NOMO-1 treated with DMSO at 0.1 percent for 48 hours (cell line): ENCODE data around the gene TMEM69.
"Not testable (repeated sequence)": the region's sequence is repeated elsewhere in the genome, so short reads cannot be mapped to it uniquely, and the experiment has no call there.

Source experiments
- DNase-seq: peaks from one replicate; lab custom pipeline; 2025; ENCODE audit not compliant: unreplicated experiment; lab: John Stamatoyannopoulos, UW

Gene TMEM69

DNA sequence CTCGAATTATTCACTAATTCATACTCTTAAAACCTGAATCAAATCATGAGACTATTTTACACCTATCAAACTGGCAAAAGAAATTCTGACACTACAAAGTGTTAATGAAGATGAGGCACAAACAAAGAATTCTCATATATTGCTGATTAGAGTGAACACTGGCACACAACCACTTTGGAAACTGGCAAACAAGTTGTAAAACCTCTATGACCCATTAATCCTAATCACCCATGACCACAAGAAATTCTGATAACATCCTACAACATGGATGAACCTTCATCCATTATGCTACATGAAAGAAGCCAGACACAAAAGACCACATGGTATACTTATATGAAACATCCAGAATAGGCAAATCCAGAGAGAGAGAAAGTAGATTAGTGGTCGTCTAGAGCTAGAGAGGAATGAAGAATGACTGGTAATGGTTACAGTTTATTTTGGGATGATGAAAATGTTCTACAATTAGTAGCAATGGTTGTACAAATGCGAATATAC is 10.2 kb upstream of the TMEM69 start:
- no peak for DNase-seq

DNA sequence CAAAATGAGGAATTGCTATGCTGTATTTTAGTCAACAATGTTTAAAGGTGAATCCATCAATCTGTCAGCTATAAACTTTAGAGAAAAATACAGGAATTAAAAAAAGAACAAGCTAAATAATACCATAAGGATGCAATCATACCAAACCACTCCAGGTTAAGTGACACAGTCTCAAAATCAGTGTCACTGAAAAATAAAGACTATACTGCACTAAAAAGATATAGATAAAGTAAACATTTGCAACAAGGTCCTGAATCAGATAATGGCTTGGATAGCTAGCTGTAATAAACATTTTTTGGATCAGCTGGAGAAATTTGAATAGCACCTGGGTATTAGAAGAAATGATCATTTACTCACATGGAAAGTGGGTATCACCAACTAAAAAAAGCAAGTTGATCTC is 9.5 kb upstream of the TMEM69 start:
- no peak for DNase-seq

DNA sequence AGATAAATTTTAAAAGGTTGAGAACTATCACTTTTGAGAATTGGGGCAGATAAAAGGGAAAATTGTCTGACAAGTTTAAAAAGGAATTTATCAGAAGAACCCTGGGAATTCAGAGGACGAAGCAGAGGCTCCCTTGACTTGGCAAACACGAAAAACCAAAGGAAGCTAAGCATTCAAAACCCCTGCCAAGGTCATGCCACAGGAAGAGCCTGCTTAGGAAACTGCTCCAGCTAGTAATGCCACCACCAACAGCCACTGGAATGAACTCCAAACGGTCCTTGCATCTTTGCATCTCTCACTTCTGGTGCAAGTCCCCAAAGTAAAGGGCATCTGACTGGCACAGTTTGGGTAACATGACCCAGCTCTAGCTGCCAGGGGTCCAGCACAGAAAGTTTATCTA is 8.9 kb upstream of the TMEM69 start:
- DNase-seq = no peak

DNA sequence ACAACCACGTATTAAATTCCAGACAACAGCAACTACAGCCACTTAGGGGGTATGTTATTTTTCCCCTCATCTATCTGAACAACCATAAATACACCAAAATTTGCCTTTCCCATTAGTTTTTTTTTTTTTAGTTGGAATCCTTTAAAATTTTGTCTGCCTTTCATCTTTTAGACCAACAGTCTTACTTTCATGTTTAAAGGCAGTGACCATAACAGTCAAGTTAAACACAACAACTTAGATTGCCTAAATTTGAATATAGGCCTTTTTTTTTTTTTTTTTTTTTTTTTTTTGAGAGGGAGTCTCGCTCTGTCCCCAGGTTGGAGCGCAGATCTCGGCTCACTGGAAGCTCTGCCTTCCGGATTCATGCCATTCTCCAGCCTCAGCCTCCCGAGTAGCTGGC is 5.0 kb upstream of the TMEM69 start:
- no peak for DNase-seq

DNA sequence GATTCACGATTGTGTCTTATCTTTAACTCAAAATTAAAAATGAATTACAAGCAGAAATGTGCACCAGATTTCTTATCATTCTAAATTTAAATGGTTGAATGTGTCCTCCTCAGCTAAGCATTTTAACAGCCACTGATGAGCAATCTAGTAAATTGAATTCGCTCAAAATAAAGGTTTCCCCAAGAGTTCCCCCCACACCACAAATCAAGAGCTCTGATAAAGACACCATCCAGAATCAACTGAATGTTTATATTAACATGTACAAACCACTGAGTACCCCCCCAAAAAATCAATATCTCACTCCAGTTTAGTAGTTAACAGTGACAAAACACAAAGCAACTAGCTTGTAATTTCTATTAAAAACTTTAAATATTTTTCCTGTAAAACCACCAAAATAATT is 3.6 kb upstream of the TMEM69 start:
- no peak for DNase-seq

DNA sequence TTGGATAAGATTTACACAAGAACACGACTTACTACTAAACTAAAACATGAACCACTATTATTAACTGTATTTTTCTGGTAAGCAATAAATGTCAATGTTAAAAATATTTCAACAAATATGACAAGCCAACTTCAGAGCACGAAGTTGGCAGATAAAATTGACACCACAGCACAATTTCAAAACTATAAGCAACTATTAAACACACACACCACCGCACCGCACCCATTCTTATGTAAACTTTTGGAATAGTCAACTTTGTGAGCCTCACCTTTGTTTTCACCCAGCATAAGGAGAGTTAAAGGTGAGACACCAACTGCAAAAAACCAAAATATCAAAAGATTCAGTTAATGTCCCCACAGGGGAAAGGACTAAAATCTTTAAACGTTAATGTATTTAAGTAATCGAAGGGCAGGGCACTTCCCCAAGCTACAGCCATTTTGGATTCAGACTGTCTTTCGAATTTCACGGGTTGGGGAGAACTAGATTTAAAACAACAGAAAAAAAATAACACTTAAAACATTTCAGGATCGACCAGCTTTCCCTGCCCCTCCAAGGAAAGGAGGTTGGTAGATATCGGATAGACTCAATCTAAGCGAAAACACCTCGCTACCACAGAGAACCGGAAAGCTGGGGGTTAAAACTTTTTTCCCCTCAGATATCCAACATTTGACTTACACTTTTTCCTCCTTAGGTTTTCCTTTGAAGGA is 2.5 kb upstream of the TMEM69 start:
- DNase-seq = peak; percentile 41

DNA sequence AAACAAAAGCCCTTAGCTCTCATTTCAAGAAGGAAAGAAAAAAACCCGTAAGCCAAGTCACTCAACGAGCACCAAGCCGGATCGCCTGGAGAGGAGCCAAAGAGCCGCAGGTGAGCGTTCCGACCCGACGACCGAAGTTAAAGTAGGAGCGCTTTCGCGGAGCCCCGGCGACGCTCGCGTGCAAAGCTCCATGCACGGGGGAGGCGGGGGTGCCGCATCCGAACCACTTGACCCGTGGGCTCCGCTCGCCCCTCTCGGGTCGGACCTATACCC is 2.0 kb upstream of the TMEM69 start:
- peak; percentile 37 for DNase-seq

DNA sequence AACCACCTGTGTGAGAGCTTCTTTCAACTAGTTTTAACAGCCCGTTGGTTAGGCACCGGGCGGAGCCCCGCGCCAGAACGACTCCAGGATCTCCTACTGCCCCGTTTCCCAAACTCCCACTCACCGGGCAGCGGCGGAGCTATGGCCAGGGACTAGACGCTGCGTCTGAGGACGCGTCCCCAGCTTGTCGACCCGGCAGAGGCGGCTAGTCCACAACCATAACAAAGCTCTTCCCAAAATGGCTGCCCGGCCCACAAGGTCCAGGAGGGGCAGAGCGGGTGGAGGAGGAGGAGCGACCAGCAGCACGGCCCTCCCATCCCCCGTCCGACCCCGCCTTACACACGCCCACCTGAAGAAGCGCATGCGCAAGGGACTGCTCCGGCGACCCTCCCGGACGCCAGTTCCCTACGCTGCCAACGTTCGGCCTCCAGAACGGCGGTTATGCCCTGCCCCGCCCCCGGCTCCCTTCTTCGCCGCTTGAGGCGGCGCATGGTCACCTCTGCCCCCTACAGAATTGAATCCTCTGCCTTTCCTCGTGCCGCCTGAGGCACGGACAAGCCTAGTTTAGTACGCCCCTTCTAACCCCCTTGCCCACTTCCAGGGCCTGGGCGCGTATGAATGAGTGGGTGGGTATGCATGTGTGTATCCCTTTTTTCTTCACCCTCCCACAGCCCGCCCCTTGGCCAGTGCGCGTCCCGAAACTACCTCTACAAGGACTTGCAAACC is 1.5 kb upstream of the TMEM69 start, which contains the start of gene GPBP1L1:
Gene GPBP1L1 (minus strand): TSS at position 246 of the 726 bp plus-strand sequence. CDS start 27,446 bp downstream, outside the sequence.
- peak; percentile 96 for DNase-seq

DNA sequence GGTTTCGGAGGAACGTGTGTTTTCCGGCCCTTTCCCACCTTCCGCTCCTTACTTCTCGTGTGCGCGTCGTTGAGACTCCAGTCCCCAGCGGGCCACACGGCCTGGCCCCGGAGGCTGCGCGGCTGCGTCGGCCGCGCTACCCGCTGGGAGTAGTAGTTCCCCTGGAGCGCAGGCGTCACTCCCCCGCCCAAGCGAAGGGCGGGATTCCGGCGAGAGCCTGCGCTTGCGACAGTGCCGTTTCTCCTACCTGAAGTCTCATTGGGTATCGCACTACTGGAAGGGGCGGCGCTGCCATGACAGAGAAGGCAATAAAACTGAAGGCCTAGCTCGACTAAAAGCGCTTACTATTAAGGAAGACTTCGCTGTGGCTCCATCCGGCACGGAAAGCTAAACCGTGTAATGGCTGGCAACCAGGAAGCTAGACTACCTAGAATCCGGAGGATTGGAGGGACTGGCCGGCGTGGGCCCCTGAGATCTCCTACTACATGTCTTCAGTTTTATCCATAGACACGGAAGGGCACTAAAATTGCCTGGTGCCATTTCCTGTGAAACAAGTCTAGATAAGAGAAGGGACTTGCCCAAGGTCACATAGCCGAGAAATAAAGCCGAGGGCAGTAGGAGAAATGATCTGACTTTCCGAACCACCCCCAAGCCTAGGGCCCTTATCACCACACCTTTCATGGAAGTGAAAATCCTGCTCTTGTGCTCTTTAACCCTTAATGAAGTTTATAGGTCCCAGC is 797 bp upstream of the TMEM69 start:
- DNase-seq = peak; percentile 99

DNA sequence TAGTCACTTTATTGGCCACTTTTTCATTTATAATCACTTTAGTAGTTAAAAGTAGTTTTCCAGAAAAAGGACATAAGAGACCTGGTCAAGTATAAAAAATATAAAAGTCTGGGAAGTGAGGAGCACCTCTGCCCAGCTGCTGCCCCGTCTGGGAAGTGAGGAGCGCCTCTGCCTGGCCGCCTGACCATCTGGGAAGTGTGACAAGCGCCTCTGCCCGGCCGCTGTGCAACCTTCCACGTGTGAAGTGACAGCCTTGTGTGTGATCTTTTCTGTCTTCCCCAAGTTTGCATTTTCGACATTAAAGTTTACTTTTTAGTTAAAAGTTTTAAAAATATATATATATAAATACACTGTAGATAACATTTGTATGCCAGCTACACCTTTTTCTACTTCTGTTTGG is 5.8 kb downstream of the TMEM69 start:
- not testable (repeated sequence) for DNase-seq

DNA sequence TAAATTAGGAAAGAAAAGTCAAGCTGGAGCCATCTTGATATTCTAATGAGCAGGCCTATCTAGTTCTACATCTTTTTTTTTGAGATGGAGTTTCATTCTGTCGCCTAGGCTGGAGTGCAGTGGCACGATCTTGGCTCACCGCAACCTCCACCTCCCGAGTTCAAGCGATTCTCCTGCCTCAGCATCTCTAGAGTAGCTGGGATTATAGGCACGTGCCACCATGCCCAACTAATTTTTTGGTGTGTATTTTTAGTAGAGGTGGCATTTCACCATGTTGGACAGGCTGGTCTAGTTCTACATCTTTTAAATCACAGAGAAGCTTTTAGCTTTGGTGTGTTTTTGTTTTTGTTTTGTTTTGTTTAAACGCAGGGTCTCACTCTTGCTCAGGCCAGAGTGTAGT is 6.8 kb downstream of the TMEM69 start:
- no peak for DNase-seq

DNA sequence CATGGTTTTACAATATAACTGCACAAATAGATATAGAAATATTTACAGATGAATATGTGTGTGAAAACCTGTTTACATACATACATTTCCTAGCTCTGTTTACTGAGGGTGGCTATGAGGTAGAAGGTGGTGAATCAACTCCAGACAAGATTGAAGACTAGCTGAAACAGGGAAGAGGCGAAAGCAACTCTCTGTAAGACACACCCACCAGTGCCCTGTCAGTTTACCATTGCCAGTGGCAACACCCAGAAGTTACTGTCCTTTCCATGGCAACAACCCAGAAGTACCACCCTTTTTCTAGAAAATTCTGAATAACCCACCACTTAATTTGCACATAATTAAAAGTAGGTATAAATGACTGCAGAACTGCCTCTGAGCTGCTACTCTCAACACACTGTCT is 16.7 kb downstream of the TMEM69 start:
- no peak for DNase-seq

DNA sequence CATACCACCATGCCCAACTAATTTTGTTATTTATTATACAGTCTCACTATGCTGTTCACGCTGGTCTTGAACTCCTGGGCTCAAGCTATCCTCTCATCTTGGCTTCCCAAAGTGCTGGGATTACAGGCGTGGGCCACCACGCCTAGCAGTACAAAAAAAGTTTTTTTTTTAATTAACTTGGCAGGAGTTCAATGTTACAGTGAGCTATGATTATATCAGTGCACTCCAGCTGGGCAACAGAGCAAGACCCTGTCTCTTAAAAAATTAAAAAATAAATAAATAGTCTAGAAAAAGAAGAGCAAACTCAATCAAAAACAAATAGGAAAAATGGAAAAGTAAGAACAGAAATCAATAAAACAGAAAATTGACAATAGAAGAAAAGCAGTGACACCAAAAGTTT is 25.7 kb downstream of the TMEM69 start:
- no peak for DNase-seq

DNA sequence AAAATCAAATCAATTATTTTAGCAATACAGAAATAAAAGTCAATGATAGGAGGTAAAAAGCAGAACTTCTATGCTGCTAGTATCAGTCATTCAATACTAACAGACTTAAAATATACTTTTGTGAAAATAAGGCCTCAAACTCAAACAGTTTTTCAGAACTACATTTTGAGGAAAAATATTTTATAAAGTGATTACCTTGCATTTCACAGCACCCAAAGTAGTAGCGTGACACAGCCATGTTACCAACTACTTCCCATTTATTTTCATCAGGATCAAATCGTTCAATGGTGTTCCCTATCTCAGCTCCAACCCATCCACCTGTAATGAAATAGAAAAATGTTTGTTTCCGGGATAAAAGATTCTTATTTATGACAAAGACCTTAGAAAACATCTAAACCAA is 28.7 kb downstream of the TMEM69 start:
- no peak for DNase-seq

DNA sequence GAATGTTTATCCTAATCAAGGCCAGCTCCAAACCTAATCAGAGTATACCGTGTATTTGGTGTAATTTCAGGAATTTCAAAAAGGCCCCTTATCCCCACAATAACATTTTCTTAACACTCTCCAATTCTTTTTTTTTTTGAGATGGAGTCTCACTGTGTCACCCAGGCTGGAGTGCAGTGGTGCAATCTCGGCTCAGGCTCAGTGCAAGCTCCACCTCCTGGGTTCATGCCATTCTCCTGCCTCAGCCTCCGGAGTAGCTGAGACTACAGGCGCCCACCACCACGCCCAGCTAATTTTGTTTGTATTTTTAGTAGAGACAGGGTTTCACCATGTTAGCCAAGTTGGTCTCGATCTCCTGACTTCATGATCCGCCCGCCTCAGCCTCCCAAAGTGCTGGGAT is 29.4 kb downstream of the TMEM69 start:
- DNase-seq = not testable (repeated sequence)

DNA sequence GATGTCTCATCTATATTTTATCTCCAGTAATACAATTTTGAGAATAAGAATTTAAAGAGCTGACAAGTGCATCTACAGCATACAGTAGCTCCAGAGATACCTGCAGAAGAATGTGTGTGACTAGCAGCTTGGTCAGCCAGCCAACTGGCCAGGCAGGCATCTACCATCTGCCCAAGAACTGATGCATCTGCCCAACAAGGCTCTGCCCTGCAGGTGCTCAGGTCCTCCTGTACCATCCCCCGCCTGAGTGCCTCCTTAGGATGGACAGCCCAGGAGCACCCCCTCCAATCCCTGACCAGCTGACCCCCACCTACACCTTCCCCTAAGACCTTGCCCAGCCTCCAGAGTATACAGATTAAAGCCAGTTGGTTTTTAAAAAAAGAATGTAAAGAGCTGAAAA is 30.3 kb downstream of the TMEM69 start:
- no peak for DNase-seq

DNA sequence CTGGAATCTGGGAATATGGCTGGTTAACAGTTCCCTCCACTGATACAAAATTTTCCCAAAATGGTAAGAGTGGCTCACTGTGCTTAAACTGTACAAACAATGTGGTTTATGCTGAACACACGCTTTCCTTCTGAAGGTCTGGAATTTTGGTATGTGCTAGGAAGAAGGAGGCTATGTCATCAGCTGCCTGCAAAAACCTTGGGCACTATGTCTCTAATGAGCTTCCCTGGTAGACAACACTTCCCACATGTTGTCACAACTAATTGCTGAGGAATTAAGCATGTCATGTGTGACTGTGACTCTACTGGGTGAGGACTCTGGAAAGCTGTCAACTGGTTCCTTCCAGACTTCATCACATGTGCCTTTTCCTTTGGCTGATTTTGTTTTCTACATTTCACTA is 33.2 kb downstream of the TMEM69 start:
- DNase-seq = no peak

DNA sequence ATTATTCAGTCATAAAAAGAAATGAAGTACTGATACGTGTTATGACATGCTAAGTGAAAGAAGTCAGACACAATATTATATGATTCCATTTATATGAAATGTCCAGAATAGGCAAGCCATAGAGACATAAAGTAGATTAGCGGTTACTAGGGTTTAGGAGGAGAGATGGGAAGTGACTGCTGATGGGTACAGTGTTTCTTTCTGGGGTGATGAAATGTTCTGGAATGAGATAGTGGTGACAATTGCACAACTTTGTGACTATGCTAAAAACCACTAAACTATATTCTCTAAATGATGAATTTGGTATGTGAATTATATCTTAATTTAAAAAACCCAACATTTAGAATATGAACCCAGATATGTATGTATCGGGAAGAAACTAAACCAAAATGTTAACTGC is 34.8 kb downstream of the TMEM69 start:
- peak; percentile 73 for DNase-seq

DNA sequence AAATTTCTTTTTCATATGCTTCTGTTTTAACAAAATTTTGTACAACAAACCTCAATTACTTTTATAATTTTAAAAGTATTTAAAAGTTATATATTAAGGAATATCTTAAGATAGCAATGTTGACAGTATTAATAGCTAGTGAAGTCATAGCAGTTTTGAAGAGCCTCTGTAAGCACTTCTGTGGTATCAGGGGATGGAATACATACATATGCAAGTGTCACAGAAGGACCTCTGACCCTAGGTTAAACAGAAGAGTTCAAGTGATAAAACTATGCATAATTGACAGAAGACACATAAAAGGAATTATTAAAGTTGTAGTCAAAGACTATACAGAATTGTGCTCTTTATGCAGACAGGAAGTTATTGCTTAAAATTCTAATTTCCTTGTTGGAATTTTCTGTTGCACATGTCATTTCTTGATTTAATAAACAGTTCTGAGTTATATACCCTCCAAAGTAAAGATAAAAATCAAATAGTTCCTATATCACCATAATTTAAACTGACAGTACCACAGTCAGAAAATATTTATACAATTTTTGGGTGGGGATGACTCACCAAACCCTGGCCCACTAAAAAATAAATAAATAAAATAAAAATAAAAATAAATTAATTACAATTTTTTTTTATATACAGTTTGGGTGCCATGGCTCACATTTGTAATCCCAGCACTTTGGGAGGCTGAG is 35.4 kb downstream of the TMEM69 start:
- no peak for DNase-seq

DNA sequence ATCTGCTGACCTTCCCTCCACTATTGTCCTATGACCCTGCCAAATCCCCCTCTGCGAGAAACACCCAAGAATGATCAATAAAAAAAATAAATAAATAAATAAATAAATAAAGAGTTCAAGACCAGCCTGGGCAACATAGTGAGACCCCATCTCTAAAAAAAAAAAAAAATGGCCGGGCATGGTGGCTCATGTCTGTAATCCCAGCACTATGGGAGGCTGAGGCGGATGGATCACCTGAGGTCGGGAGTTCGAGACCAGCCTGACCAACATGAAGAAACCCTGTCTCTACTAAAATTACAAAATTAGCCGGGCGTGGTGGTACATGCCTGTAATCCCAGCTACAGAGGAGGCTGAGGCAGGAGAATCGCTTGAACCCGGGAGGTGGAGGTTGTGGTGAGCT is 38.0 kb downstream of the TMEM69 start:
- not testable (repeated sequence) for DNase-seq

DNA sequence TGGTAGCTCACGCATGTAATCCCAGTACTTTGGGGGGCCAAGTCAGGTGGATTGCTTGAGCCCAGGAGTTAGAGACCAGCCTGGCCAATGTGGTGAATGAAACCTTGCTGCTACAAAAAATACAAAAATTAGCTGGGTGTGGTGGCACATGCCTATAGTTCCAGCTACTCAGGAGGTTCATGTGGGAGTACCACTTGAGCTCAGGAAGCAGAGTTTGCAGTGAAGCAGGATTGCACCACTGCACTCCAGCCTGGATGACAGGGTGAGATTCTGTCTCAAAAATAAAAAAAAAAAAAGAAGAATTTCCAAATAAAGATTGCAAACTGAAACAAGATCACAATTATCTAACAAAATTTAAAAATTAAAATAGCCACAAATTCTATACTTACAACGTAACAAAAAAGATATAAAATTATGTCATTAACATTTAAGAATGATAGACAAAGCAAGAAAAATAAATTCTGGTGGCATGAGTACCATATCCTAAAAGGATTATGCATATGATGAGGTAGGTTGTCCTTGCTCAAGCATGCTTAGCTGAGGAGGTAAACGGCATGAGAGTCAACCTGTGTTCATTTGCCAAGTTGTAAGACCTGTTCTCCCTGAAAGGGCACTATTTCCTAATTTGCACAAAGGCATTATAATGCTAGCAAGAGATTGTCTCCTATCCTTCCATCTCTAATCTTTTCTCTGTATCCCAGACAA is 42.2 kb downstream of the TMEM69 start:
- DNase-seq = no peak
